Measurements from ENCODE around the gene CATSPERZ.

The CATSPERZ gene

DNA sequence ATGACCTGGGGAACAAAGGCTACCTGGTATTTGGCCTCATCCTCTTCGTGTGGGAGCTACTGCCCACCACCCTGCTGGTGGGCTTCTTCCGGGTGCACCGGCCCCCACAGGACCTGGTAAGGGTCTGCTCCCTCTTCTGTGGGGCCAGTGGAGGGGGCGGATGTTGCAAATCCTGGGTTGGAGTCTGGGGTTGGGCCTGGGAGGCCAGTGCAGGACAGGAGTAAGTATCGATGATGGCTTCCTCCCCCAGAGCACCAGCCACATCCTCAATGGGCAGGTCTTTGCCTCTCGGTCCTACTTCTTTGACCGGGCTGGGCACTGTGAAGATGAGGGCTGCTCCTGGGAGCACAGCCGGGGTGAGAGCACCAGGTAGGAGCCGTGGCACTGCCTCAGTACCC lies 11.8 kb upstream of the CATSPERZ start:
- Histone ChIP-seq H3K4me1 (ENCODE audit: control insufficient read depth, insufficient read depth, low read length) (peaks cover 9% of the 10 kb centered on the region; the same call in 1 of the 2 replicates), H3K9me3 (ENCODE audit: control insufficient read depth, insufficient read depth, low read depth, low read length) (no peaks in the 10 kb centered on the region), H3K27ac (ENCODE audit: low read depth, low read length) (no peak overlapping the region), H3K9ac (ENCODE audit: low read length) (no peak overlapping the region), H3K27me3 (ENCODE audit: control insufficient read depth, insufficient read depth, low read length) (peaks cover 52% of the 10 kb centered on the region), H3K4me3 (ENCODE audit: low read depth, low read length) (no peak overlapping the region), H3K36me3 (ENCODE audit: control insufficient read depth, insufficient read depth, low read length) (0 out of 2 replicates have a peak, but pooled peaks cover 2% of the 10 kb centered on the region)

DNA sequence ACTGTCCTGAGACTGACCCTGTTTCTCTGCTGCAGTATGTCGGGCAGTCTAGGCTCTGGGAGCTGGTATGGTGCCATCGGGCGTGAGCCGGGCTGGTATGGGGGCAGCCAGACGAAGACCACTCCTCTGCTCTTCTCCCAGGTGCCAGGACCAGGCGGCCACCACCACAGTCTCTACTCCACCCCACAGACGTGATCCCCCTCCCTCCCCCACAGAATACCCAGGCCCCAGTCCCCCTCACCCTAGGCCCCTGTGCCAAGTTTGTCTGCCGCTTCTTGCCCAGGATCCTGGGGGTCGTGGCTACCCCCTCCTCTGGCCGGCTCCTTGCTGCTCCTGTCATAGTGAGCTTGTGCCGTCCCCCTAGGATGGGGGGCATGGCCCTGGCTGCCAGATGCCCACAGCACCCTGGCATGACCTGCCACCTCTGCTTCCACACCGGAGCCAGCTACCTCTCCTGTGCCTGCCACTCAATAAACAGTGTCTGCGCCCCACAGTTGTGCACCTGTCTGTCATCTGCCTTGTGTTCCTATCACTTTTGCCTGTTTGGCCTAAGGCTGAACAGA lies 11.1 kb upstream of the CATSPERZ start:
- 0 out of 2 replicates have a peak, but pooled peaks cover 2% of the 10 kb centered on the region for H3K36me3 ChIP-seq (ENCODE audit: control insufficient read depth, insufficient read depth, low read length)
- no peak overlapping the region for H3K9ac ChIP-seq (ENCODE audit: low read length)
- H3K27ac ChIP-seq (ENCODE audit: low read depth, low read length): no peak overlapping the region
- peaks cover 59% of the 10 kb centered on the region for H3K27me3 ChIP-seq (ENCODE audit: control insufficient read depth, insufficient read depth, low read length)
- H3K4me1 ChIP-seq (ENCODE audit: control insufficient read depth, insufficient read depth, low read length): peaks cover 9% of the 10 kb centered on the region; the same call in 1 of the 2 replicates
- H3K9me3 ChIP-seq (ENCODE audit: control insufficient read depth, insufficient read depth, low read depth, low read length): no peaks in the 10 kb centered on the region
- H3K4me3 ChIP-seq (ENCODE audit: low read depth, low read length): no peak overlapping the region

DNA sequence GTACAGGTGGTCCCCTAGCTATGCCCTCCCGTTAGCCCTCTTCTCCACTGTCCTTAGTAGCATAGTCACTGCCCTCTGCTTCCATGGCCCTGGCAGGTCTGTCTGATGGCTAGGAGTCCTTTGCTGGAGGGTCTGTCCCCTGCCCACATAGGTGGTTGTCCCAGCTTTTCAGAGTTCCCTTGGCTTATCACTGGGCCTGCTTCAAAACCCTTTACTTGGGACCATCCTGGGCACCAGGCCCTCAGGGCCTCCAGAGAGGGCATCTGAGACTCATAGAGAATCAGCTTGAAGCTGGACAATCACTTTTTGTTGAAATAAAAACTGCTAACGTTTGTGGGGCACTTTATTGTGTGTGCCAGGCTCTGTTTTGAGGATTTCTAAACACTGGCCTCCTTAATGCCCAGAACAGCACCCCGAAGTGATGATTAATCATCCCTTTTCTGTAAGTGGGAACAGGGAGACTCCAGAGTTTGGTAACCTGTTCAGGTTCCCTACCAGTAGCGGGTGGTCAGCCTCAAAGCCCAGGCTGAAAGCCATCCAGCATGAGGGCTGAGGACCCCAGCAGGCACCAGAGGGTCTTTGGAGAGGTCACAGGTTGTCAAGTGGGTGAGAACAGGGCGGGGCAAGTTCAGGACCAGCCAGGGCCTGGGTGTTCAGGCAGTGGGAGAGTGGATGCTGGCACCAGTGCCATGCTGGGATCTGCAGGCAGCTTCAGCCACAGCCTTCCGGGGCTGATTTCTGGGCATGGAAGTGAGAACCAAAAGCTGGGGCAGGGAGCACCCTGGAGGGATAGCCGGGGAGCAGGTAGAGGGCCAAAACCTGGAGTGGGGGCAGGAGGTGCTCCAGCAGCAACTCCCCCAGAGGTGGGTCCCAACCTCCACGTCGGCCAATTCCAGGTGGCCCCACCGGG lies 9.6 kb upstream of the CATSPERZ start:
- H3K9me3 ChIP-seq (ENCODE audit: control insufficient read depth, insufficient read depth, low read depth, low read length): no peaks in the 10 kb centered on the region
- H3K4me3 ChIP-seq (ENCODE audit: low read depth, low read length): peak overlapping the region; percentile 50
- H3K9ac ChIP-seq (ENCODE audit: low read length): no peak overlapping the region
- no peak overlapping the region for H3K27ac ChIP-seq (ENCODE audit: low read depth, low read length)
- H3K36me3 ChIP-seq (ENCODE audit: control insufficient read depth, insufficient read depth, low read length): 0 out of 2 replicates have a peak, but pooled peaks cover 2% of the 10 kb centered on the region
- peaks cover 75% of the 10 kb centered on the region for H3K27me3 ChIP-seq (ENCODE audit: control insufficient read depth, insufficient read depth, low read length)
- peaks cover 9% of the 10 kb centered on the region; the same call in 1 of the 2 replicates for H3K4me1 ChIP-seq (ENCODE audit: control insufficient read depth, insufficient read depth, low read length)

DNA sequence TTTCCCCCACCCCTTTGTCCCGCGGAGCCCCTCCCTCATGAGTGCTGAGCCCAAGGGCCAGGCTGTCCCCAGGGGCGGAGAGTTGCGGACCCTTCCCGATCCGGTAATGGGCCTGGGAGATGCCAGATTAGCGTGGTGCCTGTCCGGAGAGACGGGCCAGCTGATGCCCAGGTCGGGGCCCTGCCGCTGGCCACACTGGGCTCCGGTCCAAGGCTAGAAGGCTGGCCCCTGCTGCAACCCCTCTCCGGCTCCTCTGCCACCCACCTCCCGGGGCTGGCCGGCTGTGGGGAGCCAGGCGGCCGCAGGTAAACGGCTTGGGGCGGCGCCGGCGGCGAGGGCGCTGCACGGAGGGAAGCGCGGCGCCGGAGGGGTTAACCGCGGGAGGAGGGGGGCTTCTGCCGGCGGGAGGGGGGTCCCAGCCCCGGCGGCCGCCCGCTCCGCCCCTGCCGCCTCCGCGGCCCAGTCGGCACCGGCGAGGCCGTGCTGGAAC lies 8.9 kb upstream of the CATSPERZ start, which contains the start of gene KCNK4:
Gene KCNK4 (plus strand): TSS at position 41 of the 490 bp plus-strand sequence. CDS start 1,717 bp downstream, outside the sequence.
- Histone ChIP-seq H3K4me3 (ENCODE audit: low read depth, low read length) (peak within 1 kb of the TSS; percentile 50), H3K36me3 (ENCODE audit: control insufficient read depth, insufficient read depth, low read length) (0 out of 2 replicates have a peak, but pooled peaks cover 2% of the 10 kb centered on the region), H3K27me3 (ENCODE audit: control insufficient read depth, insufficient read depth, low read length) (peaks cover 82% of the 10 kb centered on the region), H3K4me1 (ENCODE audit: control insufficient read depth, insufficient read depth, low read length) (peaks cover 6% of the 10 kb centered on the region; the same call in 1 of the 2 replicates), H3K27ac (ENCODE audit: low read depth, low read length) (no peak within 1 kb of the TSS), H3K9ac (ENCODE audit: low read length) (no peak within 1 kb of the TSS), H3K9me3 (ENCODE audit: control insufficient read depth, insufficient read depth, low read depth, low read length) (no peaks in the 10 kb centered on the region)

DNA sequence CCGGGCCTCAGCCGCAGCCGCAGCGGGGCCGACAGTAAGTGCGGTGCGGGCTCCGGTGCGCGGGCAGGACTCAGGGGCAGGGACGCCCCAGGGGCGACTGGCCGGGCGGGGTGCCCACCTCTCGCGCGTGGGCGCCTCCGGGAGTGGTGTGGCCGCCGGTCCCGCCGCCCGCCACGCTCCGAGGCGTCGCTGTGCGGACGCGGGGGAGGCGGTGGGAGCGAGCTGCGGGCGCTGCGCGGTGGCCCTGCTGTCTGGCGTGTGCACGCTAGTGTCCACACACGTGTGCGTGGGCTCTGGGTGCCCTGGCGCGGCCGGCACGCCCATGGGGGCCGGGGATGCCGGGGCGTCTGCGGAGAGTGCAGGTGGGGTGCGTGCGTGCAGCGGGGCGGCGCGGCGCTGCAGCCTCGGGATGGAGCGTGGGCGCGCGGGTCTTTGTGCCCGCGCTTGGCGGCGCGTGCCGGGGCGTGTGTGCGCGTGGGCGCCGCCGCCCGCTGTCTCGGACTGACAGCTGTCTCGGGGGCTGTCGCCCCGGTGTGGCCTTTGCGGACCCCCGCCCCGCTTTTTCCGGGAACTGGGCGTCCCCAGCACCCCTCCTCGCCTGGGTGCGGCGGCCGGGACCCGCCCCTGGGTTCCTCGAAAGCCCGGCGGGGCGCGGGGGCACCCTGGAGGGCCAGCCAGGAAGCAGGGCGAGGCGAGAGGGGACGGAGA lies 8.3 kb upstream of the CATSPERZ start:
- no peaks in the 10 kb centered on the region for H3K9me3 ChIP-seq (ENCODE audit: control insufficient read depth, insufficient read depth, low read depth, low read length)
- no peak overlapping the region for H3K9ac ChIP-seq (ENCODE audit: low read length)
- peak overlapping the region; percentile 50 for H3K4me3 ChIP-seq (ENCODE audit: low read depth, low read length)
- 0 out of 2 replicates have a peak, but pooled peaks cover 4% of the 10 kb centered on the region for H3K4me1 ChIP-seq (ENCODE audit: control insufficient read depth, insufficient read depth, low read length)
- H3K27ac ChIP-seq (ENCODE audit: low read depth, low read length): no peak overlapping the region
- H3K27me3 ChIP-seq (ENCODE audit: control insufficient read depth, insufficient read depth, low read length): peaks cover 88% of the 10 kb centered on the region
- 0 out of 2 replicates have a peak, but pooled peaks cover 2% of the 10 kb centered on the region for H3K36me3 ChIP-seq (ENCODE audit: control insufficient read depth, insufficient read depth, low read length)

DNA sequence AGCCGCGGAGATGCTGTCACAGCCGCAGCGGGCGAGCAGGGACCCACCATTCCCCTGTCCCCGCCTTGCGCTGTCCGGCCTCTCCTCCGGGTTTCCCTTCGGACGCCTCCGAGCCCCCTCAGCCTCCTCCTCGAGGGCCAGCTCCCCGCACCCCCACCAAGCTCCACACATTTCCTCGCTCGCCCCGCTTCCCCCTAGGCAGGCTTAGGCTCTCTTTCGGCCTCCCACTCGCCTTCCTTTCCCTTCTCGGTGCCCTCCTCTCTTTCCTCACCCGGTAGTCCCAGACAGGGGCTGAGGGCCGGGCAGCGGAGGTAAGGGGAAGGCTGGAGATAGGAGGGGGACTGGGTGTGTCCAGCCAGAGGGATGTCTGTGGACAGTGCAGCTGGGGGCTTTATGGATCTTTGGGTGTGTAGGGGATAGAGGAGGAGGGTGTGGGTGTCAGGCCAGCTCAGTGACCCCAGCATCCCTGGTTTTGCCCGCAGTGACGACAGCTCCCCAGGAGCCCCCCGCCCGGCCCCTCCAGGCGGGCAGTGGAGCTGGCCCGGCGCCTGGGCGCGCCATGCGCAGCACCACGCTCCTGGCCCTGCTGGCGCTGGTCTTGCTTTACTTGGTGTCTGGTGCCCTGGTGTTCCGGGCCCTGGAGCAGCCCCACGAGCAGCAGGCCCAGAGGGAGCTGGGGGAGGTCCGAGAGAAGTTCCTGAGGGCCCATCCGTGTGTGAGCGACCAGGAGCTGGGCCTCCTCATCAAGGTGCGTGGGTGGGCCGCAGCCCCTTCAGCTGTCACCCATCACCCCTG lies 7.5 kb upstream of the CATSPERZ start:
- Histone ChIP-seq H3K9me3 (ENCODE audit: control insufficient read depth, insufficient read depth, low read depth, low read length) (no peaks in the 10 kb centered on the region), H3K27ac (ENCODE audit: low read depth, low read length) (no peak overlapping the region), H3K9ac (ENCODE audit: low read length) (peak overlapping the region; percentile 16), H3K27me3 (ENCODE audit: control insufficient read depth, insufficient read depth, low read length) (peaks cover 95% of the 10 kb centered on the region), H3K4me1 (ENCODE audit: control insufficient read depth, insufficient read depth, low read length) (0 out of 2 replicates have a peak, but pooled peaks cover 4% of the 10 kb centered on the region), H3K4me3 (ENCODE audit: low read depth, low read length) (peak overlapping the region; percentile 50), H3K36me3 (ENCODE audit: control insufficient read depth, insufficient read depth, low read length) (0 out of 2 replicates have a peak, but pooled peaks cover 2% of the 10 kb centered on the region)

DNA sequence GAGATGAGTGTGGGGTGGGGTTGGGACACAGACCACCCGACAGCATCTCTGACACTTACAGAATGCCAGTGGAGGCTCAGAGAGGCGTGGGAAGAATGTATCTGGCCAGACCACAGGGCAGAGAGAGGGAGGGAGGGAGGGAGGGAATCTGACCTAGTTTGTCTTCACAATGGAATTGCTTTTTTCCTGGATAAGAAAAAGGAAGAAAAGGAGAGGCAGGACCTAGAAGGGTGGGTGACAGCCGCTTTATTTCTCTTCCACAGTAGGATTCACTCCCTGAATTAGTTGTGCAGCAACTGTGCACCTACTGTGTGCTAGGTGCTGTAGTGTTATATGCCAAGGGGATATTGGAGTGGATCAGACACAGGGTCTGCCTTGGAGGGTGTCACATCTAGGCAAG lies 5.4 kb upstream of the CATSPERZ start:
- no peaks in the 10 kb centered on the region for H3K36me3 ChIP-seq (ENCODE audit: control insufficient read depth, insufficient read depth, low read length)
- peaks cover 6% of the 10 kb centered on the region for H3K4me1 ChIP-seq (ENCODE audit: control insufficient read depth, insufficient read depth, low read length)
- peaks cover 100% of the 10 kb centered on the region for H3K27me3 ChIP-seq (ENCODE audit: control insufficient read depth, insufficient read depth, low read length)
- H3K9ac ChIP-seq (ENCODE audit: low read length): no peak overlapping the region
- no peaks in the 10 kb centered on the region for H3K9me3 ChIP-seq (ENCODE audit: control insufficient read depth, insufficient read depth, low read depth, low read length)
- H3K27ac ChIP-seq (ENCODE audit: low read depth, low read length): no peak overlapping the region
- H3K4me3 ChIP-seq (ENCODE audit: low read depth, low read length): no peak overlapping the region

DNA sequence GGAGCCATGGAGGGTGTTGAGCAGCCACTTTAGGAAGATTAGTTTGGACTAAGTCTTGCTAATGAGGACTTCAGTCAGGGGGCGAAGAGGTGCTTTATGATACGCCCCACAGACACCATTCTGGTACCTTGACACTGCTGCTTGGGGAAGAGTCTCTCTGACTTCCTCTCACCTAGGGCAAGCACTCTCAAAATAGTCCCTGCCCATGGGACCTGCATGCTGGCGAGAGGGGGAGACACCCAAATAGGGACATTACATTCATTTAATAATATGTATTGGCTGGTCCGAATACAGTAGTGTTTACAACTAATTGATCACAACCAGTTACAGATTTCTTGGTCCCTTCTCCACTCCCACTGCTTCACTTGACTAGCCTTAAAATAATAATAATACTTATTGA lies 4.4 kb upstream of the CATSPERZ start:
- Histone ChIP-seq H3K27me3 (ENCODE audit: control insufficient read depth, insufficient read depth, low read length) (peaks cover 100% of the 10 kb centered on the region), H3K4me1 (ENCODE audit: control insufficient read depth, insufficient read depth, low read length) (peaks cover 13% of the 10 kb centered on the region), H3K9me3 (ENCODE audit: control insufficient read depth, insufficient read depth, low read depth, low read length) (no peaks in the 10 kb centered on the region)

DNA sequence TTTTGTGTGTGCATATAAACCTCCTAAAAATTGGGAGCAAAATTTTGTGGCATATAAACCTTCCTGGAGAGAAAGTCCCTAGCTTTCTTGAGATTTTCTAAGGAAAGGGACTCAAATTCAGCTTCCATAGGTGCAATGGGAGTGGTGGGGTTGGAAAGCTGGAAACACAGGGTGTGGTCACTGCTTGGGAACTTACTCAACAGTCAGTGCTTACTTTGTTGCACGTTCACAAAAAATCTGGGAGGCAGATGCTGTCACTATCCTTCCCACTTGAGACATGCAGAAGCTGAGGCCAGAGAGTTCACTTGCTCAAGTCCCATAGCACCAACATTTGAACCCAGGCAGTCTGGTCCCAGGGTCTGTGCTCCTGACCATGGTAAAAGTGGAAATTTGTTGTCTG lies 3.9 kb upstream of the CATSPERZ start:
- H3K36me3 ChIP-seq (ENCODE audit: control insufficient read depth, insufficient read depth, low read length): no peaks in the 10 kb centered on the region
- H3K27me3 ChIP-seq (ENCODE audit: control insufficient read depth, insufficient read depth, low read length): peaks cover 98% of the 10 kb centered on the region
- H3K27ac ChIP-seq (ENCODE audit: low read depth, low read length): no peak overlapping the region
- H3K4me3 ChIP-seq (ENCODE audit: low read depth, low read length): no peak overlapping the region
- H3K4me1 ChIP-seq (ENCODE audit: control insufficient read depth, insufficient read depth, low read length): peaks cover 11% of the 10 kb centered on the region
- H3K9ac ChIP-seq (ENCODE audit: low read length): no peak overlapping the region
- no peaks in the 10 kb centered on the region for H3K9me3 ChIP-seq (ENCODE audit: control insufficient read depth, insufficient read depth, low read depth, low read length)

More for the DNA sequence above, 4.4 kb upstream of the CATSPERZ start:
- Histone ChIP-seq H3K36me3 (ENCODE audit: control insufficient read depth, insufficient read depth, low read length) (no peaks in the 10 kb centered on the region), H3K27ac (ENCODE audit: low read depth, low read length) (no peak overlapping the region), H3K9ac (ENCODE audit: low read length) (no peak overlapping the region), H3K4me3 (ENCODE audit: low read depth, low read length) (no peak overlapping the region)

Data from HUES6 (cell line).